Activated CD4-positive, alpha-beta memory T cell treated with anti-CD3 and anti-CD28 coated beads, Interleukin-2, amount 10 ng/mL, durations not matched to agents 7 days and 5 days (primary cell): ENCODE measurements around the gene INPP4B. TPM values are rescaled to one million over a fixed set of nuclear protein-coding genes. Genes with fewer than 3 reads are reported as not detected.

Experiments
- CTCF ChIA-PET: fragments of 350-600 bp; sonication (Branson Sonifier 250); formaldehyde crosslinking; loops from one replicate; lab custom pipeline; 2021; ENCODE audit warnings: antibody characterized with exemption, inconsistent platforms; lab: Charles Lee
- POLR2A ChIA-PET: fragments of 350-600 bp; sonication (Branson Sonifier 250); formaldehyde crosslinking; loops from one replicate; lab custom pipeline; 2021; ENCODE audit warnings: antibody characterized with exemption; lab: Charles Lee
- DNase-seq: peaks from one replicate; pipeline ENCODE4 v3.0.0-alpha.2; 2020
- H3K27ac Mint-ChIP-seq: one replicate; pipeline ENCODE4 v1.8.0; 2021; ENCODE audit warnings: mild to moderate bottlenecking, mixed read lengths
- H3K27me3 Mint-ChIP-seq: one replicate; pipeline ENCODE4 v1.8.0; 2021; ENCODE audit warnings: mixed read lengths
- H3K36me3 Mint-ChIP-seq: one replicate; pipeline ENCODE4 v1.8.0; 2021; ENCODE audit warnings: low read depth, mixed read lengths
- H3K4me1 Mint-ChIP-seq: one replicate; pipeline ENCODE4 v1.8.0; 2021; ENCODE audit warnings: mixed read lengths
- H3K4me3 Mint-ChIP-seq: one replicate; pipeline ENCODE4 v1.8.0; 2021; ENCODE audit warnings: mild to moderate bottlenecking, mixed read lengths
- H3K9me3 Mint-ChIP-seq: one replicate; pipeline ENCODE4 v1.8.0; 2021; ENCODE audit warnings: mixed read lengths
- total RNA-seq, 2 experiments: library from RNA; stranded (reverse); gene quantifications; one replicate each; pipeline ENCODE4 v1.2.3, GENCODE V29; 2021

The INPP4B gene
- total RNA-seq, 2 experiments from 2014 or later = 44.6 to 46.9 TPM

DNA sequence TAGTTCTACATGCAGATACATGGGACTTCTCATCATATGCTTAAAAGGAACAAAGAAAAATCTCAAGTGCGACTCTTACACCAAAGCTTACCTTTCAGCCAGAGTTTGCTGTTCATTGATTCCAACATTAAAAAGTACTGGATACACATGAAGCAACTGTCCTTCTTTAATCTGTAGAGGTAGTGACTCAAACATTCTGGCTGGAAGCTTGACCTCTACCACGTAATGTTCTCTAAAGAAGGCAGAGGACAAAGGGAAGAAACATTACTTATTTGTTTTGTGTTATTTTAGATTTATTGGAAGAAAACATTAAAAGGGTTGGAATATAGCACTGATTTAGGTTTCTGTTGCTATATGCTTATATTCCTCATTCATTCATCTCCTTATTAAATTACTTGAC is 733.6 kb downstream of the INPP4B start:
- Mint-ChIP-seq H3K36me3 (peaks cover 54% of the 10 kb centered on the region), H3K4me3 (no peak overlapping the region), H3K4me1 (peaks cover 3% of the 10 kb centered on the region), H3K27ac (no peak overlapping the region), H3K9me3 (peaks cover 2% of the 10 kb centered on the region), H3K27me3 (no peaks in the 10 kb centered on the region)
- ChIA-PET CTCF (no interaction called here), POLR2A (no interaction called here)
- no peak for DNase-seq

DNA sequence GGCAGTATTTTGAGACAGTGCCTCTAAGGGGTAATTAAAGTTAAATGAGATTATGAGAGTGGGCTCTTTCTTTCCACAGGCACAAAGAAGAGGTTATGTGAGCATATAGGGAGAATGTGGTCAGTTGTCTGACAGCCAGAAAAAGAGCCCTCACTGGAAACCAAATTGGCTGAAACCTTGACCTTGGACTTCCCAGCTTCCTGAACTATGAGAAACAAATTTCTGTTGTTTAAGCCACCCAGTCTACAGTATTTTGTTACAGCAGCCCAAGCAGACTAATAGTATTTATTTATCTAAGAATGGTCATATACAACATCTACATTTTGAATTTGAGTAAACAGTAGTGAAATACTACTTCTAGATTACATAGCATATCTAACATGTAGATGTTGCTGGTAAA is 736.0 kb downstream of the INPP4B start:
- Mint-ChIP-seq H3K4me3 (no peak overlapping the region), H3K36me3 (peaks cover 35% of the 10 kb centered on the region), H3K4me1 (no peaks in the 10 kb centered on the region), H3K9me3 (no peaks in the 10 kb centered on the region), H3K27ac (no peak overlapping the region), H3K27me3 (no peaks in the 10 kb centered on the region)
- no peak for DNase-seq
- ChIA-PET POLR2A (no interaction called here), CTCF (no interaction called here)

DNA sequence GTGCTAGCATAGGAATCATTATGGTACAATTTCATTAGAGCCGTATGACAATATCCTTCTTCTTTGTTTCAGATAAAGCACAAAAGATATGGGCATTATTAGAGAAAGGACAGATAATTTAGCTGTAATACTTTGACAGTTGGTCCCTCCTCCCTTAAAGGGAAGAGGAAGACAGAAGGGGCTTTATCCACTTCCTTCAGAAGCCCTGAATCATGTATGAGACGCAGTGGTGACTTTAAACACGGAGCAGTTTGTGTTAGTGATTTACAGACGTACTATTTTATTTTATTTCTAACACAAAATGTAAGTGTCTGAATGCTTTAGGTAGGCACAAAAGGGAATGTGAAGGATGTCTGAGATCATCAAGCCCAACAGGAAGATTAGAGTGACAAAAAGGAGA is 742.1 kb downstream of the INPP4B start:
- CTCF ChIA-PET = no interaction called here

DNA sequence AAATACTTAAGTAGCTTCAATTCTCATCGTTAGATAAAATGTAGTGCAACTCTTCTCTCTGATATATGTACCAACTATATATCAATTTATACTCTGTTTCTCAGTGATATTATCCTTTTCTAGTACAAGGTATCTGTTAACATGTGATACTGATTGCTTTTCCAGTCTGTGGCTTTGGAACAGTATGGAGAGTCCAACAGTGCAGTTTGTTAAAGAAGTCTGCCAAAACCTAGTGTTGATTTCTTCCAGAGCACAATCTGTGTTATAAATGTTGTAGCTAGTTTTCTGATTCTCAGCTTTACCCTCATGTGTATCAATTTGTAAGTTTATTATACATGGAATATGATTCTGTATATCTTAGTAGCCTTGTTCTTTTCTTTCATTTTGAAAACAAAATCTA is 744.7 kb downstream of the INPP4B start:
- DNase-seq = no peak
- Mint-ChIP-seq H3K4me3 (no peak overlapping the region), H3K27me3 (no peaks in the 10 kb centered on the region), H3K36me3 (peaks cover 34% of the 10 kb centered on the region), H3K27ac (no peak overlapping the region), H3K4me1 (no peaks in the 10 kb centered on the region), H3K9me3 (no peaks in the 10 kb centered on the region)
- ChIA-PET CTCF (no interaction called here), POLR2A (no interaction called here)

More for the DNA sequence above, 742.1 kb downstream of the INPP4B start:
- Mint-ChIP-seq H3K27me3 (no peaks in the 10 kb centered on the region), H3K4me1 (no peaks in the 10 kb centered on the region), H3K9me3 (no peaks in the 10 kb centered on the region), H3K27ac (no peak overlapping the region), H3K36me3 (peaks cover 30% of the 10 kb centered on the region), H3K4me3 (no peak overlapping the region)
- no peak for DNase-seq
- POLR2A ChIA-PET = no interaction called here

DNA sequence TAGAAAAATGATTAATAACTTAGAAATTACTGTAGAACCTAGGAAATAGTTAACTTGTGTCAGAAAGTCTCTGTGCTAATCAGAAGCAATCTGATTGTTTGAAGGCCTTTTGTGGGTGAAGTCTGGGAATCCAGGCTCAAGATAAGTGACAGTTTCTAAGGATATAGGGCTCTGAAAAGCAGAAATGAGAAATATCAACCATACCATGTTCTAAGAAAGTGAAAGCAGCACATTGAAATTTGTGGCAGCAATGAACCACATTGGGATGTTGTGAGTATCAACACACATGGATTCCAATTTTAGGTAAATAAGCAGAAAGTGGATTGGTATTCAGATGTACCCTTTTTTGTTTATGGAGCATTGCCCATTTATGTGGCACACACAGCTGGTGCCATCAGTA is 745.2 kb downstream of the INPP4B start:
- no peak for DNase-seq
- H3K36me3 Mint-ChIP-seq = peaks cover 36% of the 10 kb centered on the region
- no peak overlapping the region for H3K27ac Mint-ChIP-seq
- no peaks in the 10 kb centered on the region for H3K27me3 Mint-ChIP-seq
- no peaks in the 10 kb centered on the region for H3K9me3 Mint-ChIP-seq
- CTCF ChIA-PET = no interaction called here
- POLR2A ChIA-PET = no interaction called here
- H3K4me1 Mint-ChIP-seq = no peaks in the 10 kb centered on the region
- H3K4me3 Mint-ChIP-seq = no peak overlapping the region

DNA sequence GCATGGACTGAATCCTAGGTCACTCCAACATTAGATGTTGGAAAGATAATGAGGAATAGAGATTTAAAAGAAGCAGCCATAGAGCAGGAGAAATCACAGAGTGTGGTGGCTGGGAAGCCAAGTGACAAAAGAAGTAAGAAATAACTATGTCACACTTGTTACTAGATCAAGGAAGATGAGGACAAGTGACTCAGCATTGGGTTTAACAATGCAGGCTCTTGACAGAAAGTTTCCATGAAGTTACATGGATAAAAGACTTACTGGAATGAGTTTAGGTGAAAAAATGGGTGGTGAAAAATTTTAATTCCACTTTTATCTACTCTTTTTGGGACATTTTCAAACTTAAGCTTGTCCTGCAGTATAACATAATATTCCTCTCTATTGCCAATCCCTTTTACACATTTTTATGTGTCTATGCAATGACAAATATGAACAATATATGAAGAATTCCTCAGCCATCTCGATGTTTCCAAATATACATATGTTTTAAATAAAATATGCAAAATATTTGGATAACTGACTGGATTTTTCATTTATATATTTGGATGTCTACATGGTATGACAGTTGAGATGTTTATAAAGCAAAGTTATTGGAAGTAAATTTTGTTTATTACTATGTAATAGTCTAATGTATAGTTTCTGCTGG is 747.1 kb downstream of the INPP4B start:
- H3K36me3 Mint-ChIP-seq = peaks cover 46% of the 10 kb centered on the region
- no peaks in the 10 kb centered on the region for H3K9me3 Mint-ChIP-seq
- H3K4me1 Mint-ChIP-seq = no peaks in the 10 kb centered on the region
- no peaks in the 10 kb centered on the region for H3K27me3 Mint-ChIP-seq
- CTCF ChIA-PET = interaction anchor here (0.5 kb wide), 1 partner anchor 224 kb away, joined by 4 read pairs; no protein-coding TSS in a partner anchor
- H3K27ac Mint-ChIP-seq = no peak overlapping the region
- POLR2A ChIA-PET = no interaction called here
- DNase-seq = no peak
- H3K4me3 Mint-ChIP-seq = no peak overlapping the region

DNA sequence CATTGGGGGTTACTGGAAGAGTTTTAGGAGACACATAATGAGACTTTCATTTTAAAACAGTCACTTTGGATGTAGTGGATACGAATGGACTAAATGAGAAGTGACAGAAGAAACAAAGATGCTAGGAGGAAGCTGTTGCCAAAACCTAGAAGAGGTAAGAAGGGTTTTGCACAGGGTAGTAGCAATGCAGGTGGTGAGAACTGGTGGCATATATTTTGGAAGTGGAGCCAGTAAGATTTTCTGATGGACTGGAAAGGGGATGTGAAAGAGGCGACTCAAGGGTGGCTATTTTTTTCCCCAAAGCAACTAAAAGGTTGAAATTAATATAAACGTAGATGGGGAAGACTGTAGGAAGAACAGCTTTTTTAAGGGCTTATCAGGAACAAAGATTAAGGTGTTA is 747.7 kb downstream of the INPP4B start:
- H3K36me3 Mint-ChIP-seq = peaks cover 43% of the 10 kb centered on the region
- no peaks in the 10 kb centered on the region for H3K9me3 Mint-ChIP-seq
- ChIA-PET POLR2A (no interaction called here), CTCF (no interaction called here)
- DNase-seq = no peak
- H3K4me3 Mint-ChIP-seq = no peak overlapping the region
- H3K27me3 Mint-ChIP-seq = no peaks in the 10 kb centered on the region
- no peaks in the 10 kb centered on the region for H3K4me1 Mint-ChIP-seq
- no peak overlapping the region for H3K27ac Mint-ChIP-seq

DNA sequence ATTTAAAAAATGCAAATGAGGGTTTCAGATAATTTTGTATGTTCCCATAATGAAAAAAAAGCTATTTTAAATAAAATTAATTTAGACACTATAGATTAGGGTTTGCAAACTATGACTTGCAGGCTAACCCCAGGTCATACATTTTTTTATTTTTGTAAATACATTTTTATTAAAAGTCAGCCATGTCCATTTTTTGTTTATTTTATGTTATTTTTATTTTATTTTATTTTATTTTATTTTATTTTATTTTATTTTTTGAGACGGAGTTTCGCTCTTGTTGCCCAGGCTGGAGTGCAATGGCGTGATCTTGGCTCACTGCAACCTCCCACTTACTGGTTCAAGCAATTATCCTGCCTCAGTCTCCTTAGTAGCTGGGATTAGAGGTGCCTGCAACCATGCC is 749.1 kb downstream of the INPP4B start:
- ChIA-PET POLR2A (no interaction called here), CTCF (no interaction called here)
- H3K4me1 Mint-ChIP-seq = no peaks in the 10 kb centered on the region
- H3K36me3 Mint-ChIP-seq = peaks cover 38% of the 10 kb centered on the region
- H3K27me3 Mint-ChIP-seq = no peaks in the 10 kb centered on the region
- no peak overlapping the region for H3K4me3 Mint-ChIP-seq
- H3K9me3 Mint-ChIP-seq = no peaks in the 10 kb centered on the region
- H3K27ac Mint-ChIP-seq = no peak overlapping the region
- DNase-seq = no peak

DNA sequence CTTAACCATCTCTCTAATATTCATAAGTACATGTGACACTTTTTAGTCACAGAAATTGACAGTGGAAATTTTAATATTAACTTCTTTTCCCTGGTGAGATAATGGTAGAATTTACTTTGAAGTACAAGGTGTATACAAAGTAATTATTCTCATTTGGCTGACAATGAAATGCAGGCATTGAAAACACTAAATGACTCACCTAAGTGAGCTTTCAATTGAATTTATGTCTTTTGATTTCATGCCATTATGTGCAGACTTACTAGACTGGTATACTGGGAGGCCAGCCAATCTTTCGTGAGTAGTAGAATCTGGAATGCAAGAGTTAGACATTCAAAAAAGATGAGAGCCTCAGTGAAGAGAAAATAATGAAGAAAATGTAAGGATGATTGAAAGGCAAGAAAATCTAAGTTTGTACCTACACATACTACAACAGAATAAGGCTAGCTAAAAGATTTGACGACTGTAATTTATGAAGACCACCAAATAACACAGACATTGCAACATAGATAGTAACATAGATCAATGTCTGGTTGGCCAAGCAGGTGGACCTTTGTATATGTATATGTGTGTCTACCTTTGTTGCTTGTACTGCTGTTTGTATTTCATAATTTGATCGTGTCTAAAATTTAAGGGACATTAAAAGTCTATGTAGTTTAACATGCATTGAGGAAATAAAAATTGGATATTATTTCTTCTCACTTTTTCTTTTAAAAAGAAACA is 750.1 kb downstream of the INPP4B start:
- no peak overlapping the region for H3K4me3 Mint-ChIP-seq
- ChIA-PET CTCF (interaction anchor here (0.5 kb wide), 1 partner anchor 236 kb away, joined by 3 read pairs; no protein-coding TSS in a partner anchor), POLR2A (no interaction called here)
- DNase-seq = no peak
- no peak overlapping the region for H3K27ac Mint-ChIP-seq
- H3K36me3 Mint-ChIP-seq = peaks cover 36% of the 10 kb centered on the region
- no peaks in the 10 kb centered on the region for H3K4me1 Mint-ChIP-seq
- no peaks in the 10 kb centered on the region for H3K27me3 Mint-ChIP-seq
- no peaks in the 10 kb centered on the region for H3K9me3 Mint-ChIP-seq

DNA sequence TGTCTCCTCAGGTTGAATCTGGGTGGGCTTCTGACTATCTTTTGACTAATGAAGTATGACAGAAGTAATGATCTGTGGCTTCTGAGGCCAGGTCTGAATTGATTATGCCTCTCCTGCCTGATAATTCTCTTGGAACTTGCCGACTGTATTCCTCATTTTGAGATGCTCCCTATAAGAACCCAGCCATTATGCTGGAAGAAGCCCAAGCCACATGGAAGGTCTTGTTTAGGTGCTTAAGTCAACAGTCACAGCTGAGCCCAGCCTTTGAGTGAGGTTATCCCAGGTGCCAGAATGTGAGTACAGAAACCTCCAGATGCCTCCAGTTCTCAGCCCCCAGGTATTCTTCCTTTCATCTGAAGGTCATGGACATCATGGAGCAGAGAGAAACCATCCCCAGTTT is 753.2 kb downstream of the INPP4B start:
- H3K36me3 Mint-ChIP-seq = peaks cover 24% of the 10 kb centered on the region
- no peak overlapping the region for H3K4me3 Mint-ChIP-seq
- no peak overlapping the region for H3K27ac Mint-ChIP-seq
- no peaks in the 10 kb centered on the region for H3K4me1 Mint-ChIP-seq
- ChIA-PET POLR2A (no interaction called here), CTCF (no interaction called here)
- no peak for DNase-seq
- H3K27me3 Mint-ChIP-seq = no peaks in the 10 kb centered on the region
- no peaks in the 10 kb centered on the region for H3K9me3 Mint-ChIP-seq

DNA sequence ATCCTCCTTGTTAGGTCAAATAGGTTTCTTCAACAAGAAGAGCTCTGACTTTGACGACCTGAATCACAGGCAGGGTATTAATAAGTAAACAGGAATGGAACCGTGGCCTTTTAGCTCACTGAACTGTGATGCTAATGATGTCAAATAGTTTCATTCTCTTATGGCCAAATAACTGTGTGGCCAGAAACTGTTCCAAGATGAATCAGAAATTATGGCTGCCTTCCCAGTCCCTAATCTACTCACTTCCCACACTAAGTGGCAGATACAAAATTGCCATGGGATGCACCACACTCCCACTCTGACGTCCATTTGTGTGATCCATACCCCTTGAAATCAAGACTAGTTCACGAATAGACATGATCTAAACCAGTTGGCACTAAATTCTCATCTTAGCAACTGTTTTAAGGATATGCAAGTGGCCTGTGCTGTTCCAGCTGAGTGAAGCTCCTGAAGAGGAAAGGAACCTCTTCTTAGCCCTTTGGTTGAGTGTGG is 754.4 kb downstream of the INPP4B start:
- CTCF ChIA-PET = no interaction called here
- POLR2A ChIA-PET = no interaction called here
- Mint-ChIP-seq H3K4me1 (no peaks in the 10 kb centered on the region), H3K4me3 (no peak overlapping the region), H3K36me3 (peaks cover 24% of the 10 kb centered on the region), H3K27me3 (no peaks in the 10 kb centered on the region), H3K9me3 (no peaks in the 10 kb centered on the region), H3K27ac (no peak overlapping the region)
- no peak for DNase-seq

DNA sequence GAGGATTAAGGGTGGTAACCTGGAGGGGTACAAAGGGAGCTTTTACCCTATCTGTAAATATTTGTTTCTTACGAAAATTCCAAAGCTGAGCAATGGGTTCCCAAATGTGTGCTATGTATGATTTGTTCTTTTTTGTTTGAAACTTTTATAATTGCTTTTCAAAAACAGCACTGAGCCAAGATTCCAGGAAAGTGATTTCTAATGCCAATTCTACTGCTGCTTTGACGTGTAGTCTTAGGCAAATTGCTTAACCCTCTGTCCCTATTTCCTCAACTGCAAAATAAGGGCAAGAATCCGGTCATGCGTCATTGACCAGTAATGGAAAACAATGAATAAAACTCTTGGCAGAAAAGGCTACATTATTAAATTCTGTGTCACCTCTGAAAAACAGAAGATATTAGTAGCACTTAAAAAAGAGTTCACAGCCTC is 755.0 kb downstream of the INPP4B start:
- Mint-ChIP-seq H3K9me3 (no peaks in the 10 kb centered on the region), H3K4me1 (no peaks in the 10 kb centered on the region), H3K4me3 (no peak overlapping the region), H3K36me3 (peaks cover 24% of the 10 kb centered on the region), H3K27me3 (no peaks in the 10 kb centered on the region), H3K27ac (no peak overlapping the region)
- ChIA-PET POLR2A (no interaction called here), CTCF (no interaction called here)
- DNase-seq = no peak

DNA sequence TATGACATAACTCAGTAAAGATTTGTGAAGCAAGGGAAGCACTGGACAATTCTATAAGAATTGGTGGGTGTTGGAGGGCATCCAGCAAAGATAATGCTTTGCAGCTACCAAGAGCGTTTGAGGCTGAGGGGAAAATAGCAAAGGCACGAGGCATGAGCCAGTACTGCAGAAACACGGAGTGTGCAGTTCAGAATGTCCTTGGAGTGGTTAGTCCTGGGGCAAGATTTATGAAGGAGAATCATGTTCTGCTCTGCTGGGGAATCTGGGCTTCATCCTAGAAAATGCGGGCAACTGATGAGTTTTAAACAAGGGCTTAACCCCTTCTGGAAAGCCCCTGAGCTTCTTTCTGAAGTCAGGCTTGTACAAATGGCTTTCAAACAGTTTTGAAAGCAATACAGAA is 757.2 kb downstream of the INPP4B start:
- no peaks in the 10 kb centered on the region for H3K9me3 Mint-ChIP-seq
- POLR2A ChIA-PET = no interaction called here
- CTCF ChIA-PET = no interaction called here
- no peak overlapping the region for H3K27ac Mint-ChIP-seq
- H3K27me3 Mint-ChIP-seq = no peaks in the 10 kb centered on the region
- H3K4me1 Mint-ChIP-seq = no peaks in the 10 kb centered on the region
- no peak overlapping the region for H3K4me3 Mint-ChIP-seq
- peaks cover 22% of the 10 kb centered on the region for H3K36me3 Mint-ChIP-seq
- no peak for DNase-seq
